Right ventricle myocardium superior (tissue), 1 donor: ENCODE data around the gene B3GALNT2. TPM values are rescaled to one million over a fixed set of nuclear protein-coding genes. Genes with fewer than 3 reads are reported as not detected.
"Not testable (repeated sequence)": the region's sequence is repeated elsewhere in the genome, so short reads cannot be mapped to it uniquely, and the experiment has no call there.

Experiments
- ATAC-seq: fragments of 200-7000 bp; cut with Tn5 transposase; one replicate; pipeline ENCODE4 v1.9.1; 2020; ENCODE audit warnings: mild to moderate bottlenecking; ENCODE audit not compliant: poor library complexity
- DNase-seq: peaks from one replicate; pipeline ENCODE4 v3.0.0-alpha.2; 2020
- intact Hi-C: fragments of 100-400 bp; cut with DNase I; formaldehyde crosslinking; loops from one replicate; pipeline ENCODE4 v1.11.2; 2022
- total RNA-seq: library from RNA; stranded (reverse); fragmentation: NEBNext Ultra II Directional; extraction: Animal tissue kit (Norgen Biotek cat#: 25700); gene quantifications from one replicate; pipeline ENCODE4 v1.2.1, GENCODE V29; 2021
- donor health status: DM: no; HTN: yes; CAD: no; lungs with severe emphysema.

B3GALNT2 gene
- total RNA-seq, 1 donor from 2014 or later: 22.4 TPM

GRCh38 chr1:235462832-235463231 lies 41.4 kb downstream of the B3GALNT2 start:
- intact Hi-C loops, DNase-seq, ATAC-seq: not testable (repeated sequence)

GRCh38 chr1:235461954-235462353 lies 42.3 kb downstream of the B3GALNT2 start:
- ATAC-seq (no peak), DNase-seq (no peak)
- intact Hi-C loops: no loop called here

- no peak for DNase-seq
- intact Hi-C loops: no loop called here
Measured at GRCh38 chr1:235460770-235461169, 43.5 kb downstream of the B3GALNT2 start.

GRCh38 chr1:235457856-235458255 lies 46.4 kb downstream of the B3GALNT2 start:
- ATAC-seq, DNase-seq, intact Hi-C loops: not testable (repeated sequence)

More at GRCh38 chr1:235460770-235461169, 43.5 kb downstream of the B3GALNT2 start:
- ATAC-seq: no peak

- ATAC-seq (no peak), DNase-seq (no peak)
- intact Hi-C loops: no loop called here
Measured at GRCh38 chr1:235455823-235456222, 48.4 kb downstream of the B3GALNT2 start.

DNA sequence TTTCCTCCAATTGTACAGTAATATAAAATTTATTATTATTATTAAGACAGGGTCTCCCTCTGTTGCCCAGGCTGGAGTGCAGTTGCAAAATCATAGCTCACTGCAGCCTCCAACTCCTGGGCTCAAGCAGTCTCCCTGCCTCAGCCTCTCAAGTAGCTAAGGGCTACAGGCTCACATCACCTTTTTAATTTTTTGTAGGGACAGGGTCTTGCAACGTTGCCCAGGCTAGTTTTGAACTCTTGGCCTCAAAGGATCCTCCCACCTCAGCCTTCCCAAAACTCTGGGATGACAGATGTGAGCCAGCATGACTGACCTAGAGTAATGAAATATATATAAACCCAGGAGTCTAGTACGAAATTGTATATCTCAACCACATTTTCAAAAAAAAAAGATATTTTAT lies 49.2 kb downstream of the B3GALNT2 start:
- DNase-seq: no peak
- intact Hi-C loops: no loop called here
- ATAC-seq: no peak

DNA sequence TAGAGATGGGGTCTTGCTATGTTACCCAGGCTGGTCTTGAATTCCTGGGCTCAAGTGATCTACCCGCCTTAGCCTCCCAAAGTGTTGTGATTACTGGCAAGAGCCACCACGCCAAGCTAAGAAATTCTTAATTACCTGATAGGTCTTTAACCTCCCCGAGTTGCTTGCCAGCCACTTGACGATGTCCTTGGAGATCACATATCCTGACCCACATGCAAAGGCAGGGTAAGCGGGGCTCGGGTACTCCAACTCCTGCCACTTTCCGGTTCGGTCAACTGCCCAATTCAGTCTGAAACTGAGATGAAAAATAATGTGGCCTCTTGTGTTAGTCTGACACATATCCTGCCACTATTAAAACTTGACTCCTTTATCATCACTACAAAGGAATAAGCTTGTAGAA lies 50.2 kb downstream of the B3GALNT2 start:
- ATAC-seq (no peak), DNase-seq (no peak)
- intact Hi-C loops: no loop called here

GRCh38 chr1:235450886-235451483 lies 53.3 kb downstream of the B3GALNT2 start:
- intact Hi-C loops: no loop called here
- no peak for DNase-seq
- ATAC-seq: no peak

DNA sequence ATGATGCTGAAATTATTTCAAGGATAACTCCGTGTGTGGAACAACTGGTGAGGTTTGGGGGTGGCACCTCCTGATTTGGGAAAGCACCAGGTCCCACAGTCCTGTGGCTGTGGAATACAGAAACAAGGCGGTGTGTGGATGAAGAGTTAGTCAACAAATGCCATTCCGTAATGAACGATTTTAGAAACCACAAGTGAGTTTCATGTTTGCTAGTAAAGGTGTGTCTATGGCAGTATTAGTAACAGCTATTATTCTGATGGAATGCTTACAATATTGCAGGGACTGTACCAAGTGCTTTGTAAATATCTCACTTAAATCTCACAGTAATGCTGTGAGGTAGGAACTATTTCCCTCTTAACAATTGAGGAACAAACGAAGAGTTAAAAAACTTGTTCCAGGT lies 53.8 kb downstream of the B3GALNT2 start:
- DNase-seq (no peak), ATAC-seq (no peak)
- intact Hi-C loops: no loop called here

- intact Hi-C loops: no loop called here
- ATAC-seq (no peak), DNase-seq (no peak)
Measured at GRCh38 chr1:235448616-235449015, 55.6 kb downstream of the B3GALNT2 start.

DNA sequence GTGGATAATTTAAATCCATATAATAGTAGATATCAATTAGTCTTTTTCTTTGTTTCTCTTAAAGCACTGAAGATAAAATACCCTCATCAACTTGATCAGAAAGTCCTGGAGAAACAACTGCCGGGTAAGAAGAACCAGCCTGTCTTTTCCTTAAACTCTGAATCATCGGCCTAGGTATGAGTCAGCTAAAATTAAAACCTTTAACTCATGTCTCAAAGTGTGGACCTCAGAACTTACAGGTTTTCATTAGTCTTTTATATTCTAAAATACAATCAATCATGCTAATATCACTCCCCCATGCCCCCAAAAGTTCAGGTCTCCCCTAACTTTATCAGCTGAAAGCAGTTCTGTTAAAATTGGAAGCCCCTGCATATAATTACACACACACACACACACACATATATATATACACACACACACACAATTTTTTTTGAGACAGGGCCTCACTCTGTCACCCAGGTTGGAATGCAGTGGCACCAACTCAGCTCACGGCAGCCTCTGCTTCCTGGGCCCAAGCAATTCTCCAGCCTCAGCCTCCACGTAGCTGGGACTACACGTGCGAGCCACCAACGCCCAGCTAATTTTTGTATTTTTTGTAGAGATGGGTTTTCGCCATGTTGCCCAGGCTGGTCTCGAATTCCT lies 61.3 kb downstream of the B3GALNT2 start:
- DNase-seq (no peak), ATAC-seq (no peak)
- intact Hi-C loops: no loop called here

- intact Hi-C loops: no loop called here
- ATAC-seq (no peak), DNase-seq (no peak)
Measured at GRCh38 chr1:235441159-235441685, 63.0 kb downstream of the B3GALNT2 start.

DNA sequence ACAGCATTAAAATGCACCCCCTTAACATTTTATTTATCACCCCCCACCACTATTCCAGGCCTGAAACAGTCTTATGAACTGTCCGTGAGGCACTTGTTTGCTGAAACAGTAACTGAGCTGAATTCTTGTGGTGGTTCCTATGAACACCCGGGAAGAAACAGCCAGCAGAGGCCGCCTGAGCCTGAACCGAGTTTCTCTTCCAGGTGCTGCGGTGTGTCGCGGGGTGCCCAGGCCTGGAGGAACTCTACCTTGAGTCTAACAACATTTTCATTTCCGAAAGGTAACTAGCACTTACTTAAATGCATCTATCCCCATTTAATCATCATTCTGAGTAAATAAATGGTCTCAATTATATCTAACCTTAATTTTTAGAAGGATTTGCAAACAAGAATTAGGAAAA lies 70.3 kb downstream of the B3GALNT2 start:
- ATAC-seq: no peak
- no peak for DNase-seq
- intact Hi-C loops: no loop called here

DNA sequence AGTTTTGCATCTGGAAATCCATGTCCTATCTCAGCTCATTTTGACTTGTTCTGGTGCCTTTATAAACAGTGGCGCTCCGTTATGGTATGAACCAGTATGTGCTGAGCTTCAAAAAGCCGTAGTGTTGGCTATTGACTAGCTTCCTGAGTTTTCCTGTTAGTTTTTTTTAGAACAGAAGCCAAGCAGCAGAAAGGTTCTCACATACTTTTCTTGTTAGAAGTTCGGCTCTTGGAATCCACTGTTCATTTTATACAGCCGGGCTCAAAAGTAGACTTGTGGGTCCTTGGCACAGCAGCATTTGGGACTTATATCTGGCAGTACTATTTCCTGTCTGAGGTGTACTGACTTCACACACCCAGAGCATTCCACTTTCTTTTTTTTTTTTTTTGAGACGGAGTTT lies 73.3 kb downstream of the B3GALNT2 start:
- no peak for ATAC-seq
- intact Hi-C loops: no loop called here

DNA sequence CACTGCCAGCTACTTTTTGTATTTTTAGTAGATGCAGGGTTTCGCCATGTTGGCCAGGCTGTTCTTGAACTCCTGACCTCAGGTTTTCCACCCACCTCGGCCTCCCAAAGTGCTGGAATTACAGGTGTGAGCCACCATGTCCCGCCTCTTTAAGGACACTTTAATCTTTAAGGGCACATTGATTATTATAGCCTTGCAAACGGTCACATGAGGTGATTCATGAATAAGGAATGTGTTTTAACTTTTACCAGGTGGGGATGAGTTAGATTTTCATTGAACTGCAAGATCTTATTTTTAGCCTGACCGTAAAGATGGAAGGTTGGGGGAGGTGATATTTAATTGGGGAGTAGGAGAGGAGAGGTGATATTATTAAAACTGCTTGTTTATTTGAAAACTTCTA lies 75.1 kb downstream of the B3GALNT2 start:
- DNase-seq: no peak
- no peak for ATAC-seq
- intact Hi-C loops: no loop called here

More for the DNA sequence above, 73.3 kb downstream of the B3GALNT2 start:
- no peak for DNase-seq

DNA sequence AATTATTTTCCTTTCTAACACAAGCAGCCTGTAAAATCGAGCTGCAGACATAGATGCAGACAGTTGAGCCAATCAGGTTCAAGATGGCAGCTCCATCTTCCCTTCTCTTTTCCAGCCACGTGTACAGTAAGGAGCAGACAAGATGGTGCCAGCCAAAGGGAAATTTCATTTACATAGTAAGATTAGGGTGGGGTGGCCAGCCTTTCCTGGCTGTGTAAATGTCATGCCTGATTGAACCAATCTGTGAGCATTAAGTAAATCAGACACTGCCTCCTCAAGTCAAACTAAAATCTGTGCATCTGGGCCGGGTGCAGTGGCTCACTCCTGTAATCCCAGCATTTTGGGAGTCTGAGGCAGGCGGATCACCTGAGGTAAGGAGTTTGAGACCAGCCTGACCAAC lies 76.8 kb downstream of the B3GALNT2 start:
- ATAC-seq (no peak), DNase-seq (no peak)
- intact Hi-C loops: no loop called here

- DNase-seq (no peak), ATAC-seq (no peak)
- intact Hi-C loops: no loop called here
Measured at GRCh38 chr1:235426680-235427079, 77.6 kb downstream of the B3GALNT2 start.

GRCh38 chr1:235426143-235426542 lies 78.1 kb downstream of the B3GALNT2 start:
- peak; percentile 29 for ATAC-seq
- intact Hi-C loops: no loop called here

DNA sequence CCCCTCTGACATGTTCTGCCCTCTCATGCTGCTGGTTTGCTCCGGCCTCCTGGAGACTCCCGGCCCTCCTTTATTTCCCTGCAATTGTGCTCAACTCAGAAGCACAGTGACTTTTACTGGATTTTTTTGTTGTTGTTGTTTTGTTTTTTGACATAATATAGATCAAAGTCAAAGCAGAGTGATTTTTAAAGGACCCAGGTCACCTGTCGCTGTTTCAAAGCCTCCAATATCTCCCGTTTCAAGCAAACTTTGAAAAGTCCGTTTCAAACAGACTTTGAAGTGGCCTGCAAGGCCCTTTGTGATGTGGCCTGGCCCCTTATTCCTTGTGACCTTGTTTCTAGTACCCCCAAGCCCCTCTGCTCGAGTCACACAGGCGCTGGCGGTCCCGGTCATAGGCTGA lies 78.9 kb downstream of the B3GALNT2 start:
- intact Hi-C loops: no loop called here
- DNase-seq (no peak), ATAC-seq (peak; percentile 15)

More at GRCh38 chr1:235426143-235426542, 78.1 kb downstream of the B3GALNT2 start:
- DNase-seq: no peak

- intact Hi-C loops: loop anchor here (5.0 kb wide), 1 partner anchor 937 kb away; no protein-coding TSS in a partner anchor
- ATAC-seq (no peak), DNase-seq (no peak)
Measured at GRCh38 chr1:235424092-235424491, 80.2 kb downstream of the B3GALNT2 start.
